KMS-11 (cell line): ENCODE results near the gene TMEM9B.

Source experiments
- H2AFZ ChIP-seq: fragments of 200-600 bp; sonication (generic); 2 replicates; pipeline ENCODE4 v1.6.1; 2016; ENCODE audit warnings: antibody characterized with exemption, mixed run types, low read depth
- H3K27ac ChIP-seq: fragments of 200-600 bp; sonication (generic); 2 replicates; pipeline ENCODE4 v1.6.1; 2016; ENCODE audit warnings: mild to moderate bottlenecking, mixed run types
- H3K27me3 ChIP-seq: fragments of 200-600 bp; sonication (generic); 2 replicates; pipeline ENCODE4 v1.6.1; 2017; ENCODE audit warnings: mild to moderate bottlenecking, low read depth, mixed run types, moderate library complexity; ENCODE audit not compliant: insufficient read depth
- H3K36me3 ChIP-seq: fragments of 200-600 bp; sonication (generic); 2 replicates; pipeline ENCODE4 v1.6.1; 2017; ENCODE audit warnings: mild to moderate bottlenecking, mixed run types; ENCODE audit not compliant: insufficient read depth
- H3K4me1 ChIP-seq: fragments of 200-600 bp; sonication (generic); 2 replicates; pipeline ENCODE4 v1.6.1; 2016; ENCODE audit warnings: mild to moderate bottlenecking, low read depth, mixed run types; ENCODE audit not compliant: poor library complexity, severe bottlenecking
- H3K4me2 ChIP-seq: fragments of 200-600 bp; sonication (generic); 2 replicates; pipeline ENCODE4 v1.7.0; 2016; ENCODE audit warnings: mild to moderate bottlenecking, mixed run types
- H3K4me3 ChIP-seq: fragments of 200-600 bp; sonication (generic); IDR thresholded peaks from 2 replicates; pipeline ENCODE4 v1.6.1; 2017; ENCODE audit warnings: low read depth, low read length, mixed read lengths; ENCODE audit not compliant: insufficient read depth
- H3K79me2 ChIP-seq: fragments of 200-600 bp; sonication (generic); 2 replicates; pipeline ENCODE4 v1.6.1; 2016; ENCODE audit warnings: low read depth, mixed run types; ENCODE audit not compliant: insufficient read depth
- H3K9ac ChIP-seq: fragments of 200-600 bp; sonication (generic); 2 replicates; pipeline ENCODE4 v1.6.1; 2016; ENCODE audit warnings: mild to moderate bottlenecking, mixed run types
- H4K20me1 ChIP-seq: fragments of 200-600 bp; sonication (generic); 2 replicates; pipeline ENCODE4 v1.6.1; 2016; ENCODE audit warnings: mild to moderate bottlenecking, mixed run types; ENCODE audit not compliant: insufficient read depth
- TF ChIP-seq, protein P1 (sequence below): fragments of 200-600 bp; sonication (generic); conservative IDR thresholded peaks from 2 replicates; pipeline ENCODE4 v1.6.1; 2017; ENCODE audit warnings: low read depth, mild to moderate bottlenecking, antibody characterized with exemption, low read length, moderate library complexity, mixed read lengths

TMEM9B gene

DNA sequence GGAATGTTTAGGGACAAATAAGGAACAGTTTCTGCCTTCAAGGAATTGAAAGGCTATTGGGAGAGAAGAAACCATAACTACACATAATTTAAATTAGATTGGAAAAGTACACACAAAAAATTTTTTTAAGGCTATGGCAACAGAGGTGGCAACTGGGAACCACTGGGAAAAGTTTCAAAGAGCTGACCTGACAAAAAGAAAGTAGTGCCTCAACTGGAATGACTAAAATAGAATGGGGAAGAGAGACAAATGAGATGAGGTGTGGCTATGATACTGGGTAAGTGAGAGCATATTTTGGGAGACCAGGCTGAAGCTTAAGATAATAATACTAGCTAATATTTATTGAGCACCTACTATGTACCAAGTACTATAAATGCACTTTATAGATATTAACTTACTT lies 56.1 kb downstream of the TMEM9B start:
- TF ChIP-seq, protein P1, sequence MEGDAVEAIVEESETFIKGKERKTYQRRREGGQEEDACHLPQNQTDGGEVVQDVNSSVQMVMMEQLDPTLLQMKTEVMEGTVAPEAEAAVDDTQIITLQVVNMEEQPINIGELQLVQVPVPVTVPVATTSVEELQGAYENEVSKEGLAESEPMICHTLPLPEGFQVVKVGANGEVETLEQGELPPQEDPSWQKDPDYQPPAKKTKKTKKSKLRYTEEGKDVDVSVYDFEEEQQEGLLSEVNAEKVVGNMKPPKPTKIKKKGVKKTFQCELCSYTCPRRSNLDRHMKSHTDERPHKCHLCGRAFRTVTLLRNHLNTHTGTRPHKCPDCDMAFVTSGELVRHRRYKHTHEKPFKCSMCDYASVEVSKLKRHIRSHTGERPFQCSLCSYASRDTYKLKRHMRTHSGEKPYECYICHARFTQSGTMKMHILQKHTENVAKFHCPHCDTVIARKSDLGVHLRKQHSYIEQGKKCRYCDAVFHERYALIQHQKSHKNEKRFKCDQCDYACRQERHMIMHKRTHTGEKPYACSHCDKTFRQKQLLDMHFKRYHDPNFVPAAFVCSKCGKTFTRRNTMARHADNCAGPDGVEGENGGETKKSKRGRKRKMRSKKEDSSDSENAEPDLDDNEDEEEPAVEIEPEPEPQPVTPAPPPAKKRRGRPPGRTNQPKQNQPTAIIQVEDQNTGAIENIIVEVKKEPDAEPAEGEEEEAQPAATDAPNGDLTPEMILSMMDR: no peak
- Histone ChIP-seq H4K20me1 (no peaks in the 10 kb centered on the region), H3K36me3 (no peaks in the 10 kb centered on the region), H3K27me3 (no peaks in the 10 kb centered on the region), H2AFZ (no peak overlapping the region), H3K4me2 (no peak overlapping the region), H3K4me3 (no peak overlapping the region), H3K4me1 (peaks cover 4% of the 10 kb centered on the region), H3K79me2 (no peaks in the 10 kb centered on the region), H3K27ac (no peak overlapping the region), H3K9ac (no peak overlapping the region)

DNA sequence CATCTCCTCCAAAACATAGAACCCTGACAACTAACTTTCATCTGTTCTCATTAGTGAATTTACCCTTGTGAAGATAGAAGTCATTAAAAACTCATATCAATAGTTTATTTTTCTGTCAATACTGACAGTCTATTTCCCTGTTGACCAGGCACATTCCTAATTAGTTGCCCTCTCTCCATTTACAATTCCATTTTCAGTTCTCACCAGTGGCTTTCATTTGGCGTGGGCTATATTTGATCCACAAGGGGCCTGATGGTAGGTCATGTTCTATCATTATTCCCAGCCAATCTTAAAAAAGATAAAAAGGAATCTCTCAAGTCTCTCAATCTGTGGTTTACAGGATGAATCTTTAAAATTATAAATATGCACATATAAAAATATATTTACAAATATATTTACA lies 57.1 kb downstream of the TMEM9B start:
- Histone ChIP-seq H3K27me3 (no peaks in the 10 kb centered on the region), H3K27ac (no peak overlapping the region), H2AFZ (no peak overlapping the region), H3K4me3 (no peak overlapping the region), H3K9ac (no peak overlapping the region), H3K4me1 (peaks cover 3% of the 10 kb centered on the region), H3K36me3 (no peaks in the 10 kb centered on the region), H3K79me2 (no peaks in the 10 kb centered on the region), H3K4me2 (no peak overlapping the region; the same call in 1 of the 2 replicates), H4K20me1 (no peaks in the 10 kb centered on the region)
- TF ChIP-seq, protein P1: no peak

DNA sequence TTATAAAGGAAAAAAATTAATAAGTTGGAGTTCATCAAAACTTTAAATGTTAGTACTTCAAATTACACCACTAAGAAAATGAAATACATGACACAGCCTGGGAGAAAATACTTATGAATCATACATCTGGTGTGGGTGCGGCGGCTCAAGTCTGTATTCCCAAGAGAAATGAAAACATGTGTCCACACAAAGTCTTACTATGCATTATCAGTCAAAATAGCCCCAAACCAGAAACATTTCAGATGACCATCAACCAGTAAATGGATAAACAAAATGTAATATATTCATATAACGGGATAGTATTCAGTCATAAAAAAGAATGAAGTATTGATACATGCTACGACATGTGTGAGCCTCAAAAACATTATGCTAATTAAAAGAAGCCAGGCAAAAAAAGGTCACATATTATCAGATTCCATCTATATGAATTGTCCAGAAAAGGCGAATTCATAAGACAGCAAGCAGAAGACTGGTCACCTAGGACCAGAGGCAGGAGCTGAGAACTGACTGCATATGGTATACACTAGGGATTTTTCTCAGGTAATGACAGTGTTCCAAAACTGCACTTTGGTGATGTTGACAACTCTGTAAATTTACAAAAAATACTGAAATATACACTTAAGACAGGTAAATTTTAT lies 58.6 kb downstream of the TMEM9B start:
- Histone ChIP-seq H3K27ac (no peak overlapping the region), H3K9ac (no peak overlapping the region), H3K4me2 (no peak overlapping the region), H4K20me1 (no peaks in the 10 kb centered on the region), H3K27me3 (no peaks in the 10 kb centered on the region), H3K79me2 (no peaks in the 10 kb centered on the region), H3K4me3 (no peak overlapping the region), H3K36me3 (no peaks in the 10 kb centered on the region), H2AFZ (no peak overlapping the region), H3K4me1 (peaks cover 3% of the 10 kb centered on the region)
- TF ChIP-seq, protein P1: no peak

DNA sequence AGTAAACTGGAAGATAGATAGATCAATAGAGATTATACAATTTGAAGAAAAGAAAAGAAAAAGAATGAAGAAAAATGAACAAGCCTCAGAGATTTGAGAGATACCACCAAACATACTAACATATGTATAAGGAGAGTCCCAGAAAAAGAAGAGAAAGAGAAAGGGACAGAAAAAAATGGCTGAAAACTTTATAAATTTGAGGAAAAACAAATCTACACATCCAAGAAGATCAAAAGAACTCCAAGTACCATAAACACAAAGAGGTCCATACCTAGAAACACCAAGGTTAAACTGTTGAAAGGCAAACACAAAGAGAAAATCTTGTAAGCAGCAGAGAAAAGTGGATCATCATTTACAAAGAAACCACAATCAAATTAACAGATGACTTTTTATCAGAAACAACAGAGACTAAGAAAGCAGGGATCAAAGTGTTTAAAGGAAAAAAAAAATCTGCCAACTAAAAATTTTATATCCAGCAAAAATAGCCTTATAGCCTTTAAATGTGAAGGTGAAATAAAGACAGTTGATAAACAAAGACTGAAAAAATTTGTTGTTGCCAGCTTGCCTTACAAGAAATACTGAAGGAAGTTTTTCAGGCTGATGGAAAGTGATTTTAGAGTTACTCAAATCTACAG lies 65.0 kb downstream of the TMEM9B start:
- no peaks in the 10 kb centered on the region for H3K36me3 ChIP-seq

More for the DNA sequence above, 65.0 kb downstream of the TMEM9B start:
- Histone ChIP-seq H3K4me1 (no peaks in the 10 kb centered on the region), H3K4me2 (no peak overlapping the region), H4K20me1 (no peaks in the 10 kb centered on the region), H3K27ac (no peak overlapping the region), H3K4me3 (no peak overlapping the region), H2AFZ (no peak overlapping the region), H3K79me2 (no peaks in the 10 kb centered on the region), H3K27me3 (no peaks in the 10 kb centered on the region), H3K9ac (no peak overlapping the region)
- TF ChIP-seq, protein P1: no peak
